HepG2 (cell line): Measurements from ENCODE around the gene CAPN9. TPM values are rescaled to one million over a fixed set of nuclear protein-coding genes. Genes with fewer than 3 reads are reported as not detected.

Source experiments
- AHR ChIP-seq: IDR thresholded peaks from 2 replicates; pipeline ENCODE4 v1.6.1; 2018; ENCODE audit warnings: missing genetic modification reagents, missing compliant biosample characterization
- GATA4 ChIP-seq: sonication (generic); IDR thresholded peaks from 2 replicates; pipeline ENCODE4 v1.6.1; 2016; ENCODE audit warnings: antibody characterized with exemption, low read depth, borderline replicate concordance
- GFI1 ChIP-seq: sonication (generic); formaldehyde crosslinking; IDR thresholded peaks from 2 replicates; pipeline ENCODE4 v1.5.0; 2020; ENCODE audit warnings: missing genetic modification reagents, mild to moderate bottlenecking, borderline replicate concordance
- MAFK ChIP-seq, 2 experiments: IDR thresholded peaks in 1 of 2; conservative IDR thresholded peaks in 1 of 2; 2 replicates each; pipeline ENCODE4 v1.6.1; 2011; ENCODE audit warnings: improper control_type of control experiment in 2 of 2, low read length in 2 of 2
- NR1H2 ChIP-seq: sonication (generic); formaldehyde crosslinking; IDR thresholded peaks from 2 replicates; pipeline ENCODE4 v1.8.1; 2022; ENCODE audit warnings: low read depth, missing genetic modification reagents, borderline replicate concordance
- TAF15 ChIP-seq: fragments of 200-400 bp; formaldehyde crosslinking; IDR thresholded peaks from one replicate; pipeline ENCODE4 v1.6.1; 2018; ENCODE audit warnings: mild to moderate bottlenecking, low read depth, low read length; ENCODE audit not compliant: poor library complexity, severe bottlenecking
- TGIF2 ChIP-seq: IDR thresholded peaks from 2 replicates; pipeline ENCODE4 v1.6.1; 2016; ENCODE audit warnings: control low read depth, missing compliant biosample characterization
- TSC22D2 ChIP-seq: sonication (generic); formaldehyde crosslinking; IDR thresholded peaks from 2 replicates; pipeline ENCODE4 v1.5.1; 2020; ENCODE audit warnings: missing genetic modification reagents, mild to moderate bottlenecking, borderline replicate concordance
- ZFP36L2 ChIP-seq: sonication (generic); formaldehyde crosslinking; IDR thresholded peaks from 2 replicates; pipeline ENCODE4 v1.4.0; 2020; ENCODE audit warnings: missing genetic modification reagents
- ZKSCAN5 ChIP-seq: sonication (generic); formaldehyde crosslinking; IDR thresholded peaks from 2 replicates; pipeline ENCODE4 v1.5.1; 2020; ENCODE audit warnings: mild to moderate bottlenecking, missing genetic modification reagents
- ZNF333 ChIP-seq: sonication (generic); formaldehyde crosslinking; IDR thresholded peaks from 2 replicates; pipeline ENCODE4 v1.4.0; 2020; ENCODE audit warnings: mild to moderate bottlenecking, missing genetic modification reagents, borderline replicate concordance
- ZNF33B ChIP-seq: sonication (generic); formaldehyde crosslinking; IDR thresholded peaks from 2 replicates; pipeline ENCODE4 v1.5.1; 2020; ENCODE audit warnings: mild to moderate bottlenecking, missing genetic modification reagents
- ZNF556 ChIP-seq: sonication (generic); formaldehyde crosslinking; IDR thresholded peaks from 2 replicates; pipeline ENCODE4 v1.4.0; 2020; ENCODE audit warnings: mild to moderate bottlenecking, missing genetic modification reagents, borderline replicate concordance
- ZNF619 ChIP-seq: sonication (generic); formaldehyde crosslinking; IDR thresholded peaks from 2 replicates; pipeline ENCODE4 v1.4.0; 2020; ENCODE audit warnings: mild to moderate bottlenecking, missing genetic modification reagents
- ZNF678 ChIP-seq: sonication (generic); formaldehyde crosslinking; IDR thresholded peaks from 2 replicates; pipeline ENCODE4 v1.4.0; 2020; ENCODE audit warnings: mild to moderate bottlenecking, missing genetic modification reagents
- ZNF816 ChIP-seq: sonication (generic); formaldehyde crosslinking; IDR thresholded peaks from 2 replicates; pipeline ENCODE4 v1.8.0; 2022; ENCODE audit warnings: missing genetic modification reagents, mild to moderate bottlenecking, borderline replicate concordance
- polyA plus RNA-seq, 8 experiments: library from polyadenylated mRNA; depleted of rRNA in 3 of 8; stranded (reverse) in 7 of 8; unstranded in 1 of 8; fragments of >200 nt; fragmentation: Illumina TruSeq in 4 of 8; extraction: Trizol in 4 of 8; gene quantifications; 2 replicates each; pipeline versions ENCODE4 v1.2.1 to v1.2.3, GENCODE V29; 2011 to 2016; ENCODE audit warnings: low read depth in 4 of 8, missing spikeins in 1 of 8, mixed read lengths in 1 of 8; ENCODE audit not compliant: insufficient read depth in 1 of 8
- total RNA-seq, 5 experiments: library from RNA; depleted of rRNA; stranded (reverse); fragments of >200 nt; fragmentation: Illumina TruSeq; extraction: Trizol; gene quantifications; 2 replicates each; pipeline ENCODE4 v1.2.3, GENCODE V29; 2016; ENCODE audit warnings: low read depth in 1 of 5
- TF ChIP-seq, protein P1 (sequence below): sonication (generic); formaldehyde crosslinking; IDR thresholded peaks from 2 replicates; pipeline ENCODE4 v1.4.0; 2020; ENCODE audit warnings: missing genetic modification reagents
- TF ChIP-seq, protein P2 (sequence below): sonication (generic); formaldehyde crosslinking; IDR thresholded peaks from 2 replicates; pipeline ENCODE4 v1.4.0; 2020; ENCODE audit warnings: missing genetic modification reagents, borderline replicate concordance
- TF ChIP-seq, protein P3 (sequence below): sonication (generic); formaldehyde crosslinking; IDR thresholded peaks from 2 replicates; pipeline ENCODE4 v1.5.0; 2020; ENCODE audit warnings: mild to moderate bottlenecking, missing genetic modification reagents, borderline replicate concordance
- TF ChIP-seq, protein P4 (sequence below): sonication (generic); formaldehyde crosslinking; IDR thresholded peaks from 2 replicates; pipeline ENCODE4 v1.4.0; 2020; ENCODE audit warnings: low read depth, mild to moderate bottlenecking, missing genetic modification reagents
- TF ChIP-seq, protein P5 (sequence below): sonication (generic); formaldehyde crosslinking; IDR thresholded peaks from 2 replicates; pipeline ENCODE4 v1.5.0; 2020; ENCODE audit warnings: missing genetic modification reagents

CAPN9 gene
- total and polyA plus RNA-seq, 2 of the 13 experiments (the other 11 are each of a cell fraction or from before 2014, with no cell fraction given), result 0.04 to 0.31 TPM

DNA sequence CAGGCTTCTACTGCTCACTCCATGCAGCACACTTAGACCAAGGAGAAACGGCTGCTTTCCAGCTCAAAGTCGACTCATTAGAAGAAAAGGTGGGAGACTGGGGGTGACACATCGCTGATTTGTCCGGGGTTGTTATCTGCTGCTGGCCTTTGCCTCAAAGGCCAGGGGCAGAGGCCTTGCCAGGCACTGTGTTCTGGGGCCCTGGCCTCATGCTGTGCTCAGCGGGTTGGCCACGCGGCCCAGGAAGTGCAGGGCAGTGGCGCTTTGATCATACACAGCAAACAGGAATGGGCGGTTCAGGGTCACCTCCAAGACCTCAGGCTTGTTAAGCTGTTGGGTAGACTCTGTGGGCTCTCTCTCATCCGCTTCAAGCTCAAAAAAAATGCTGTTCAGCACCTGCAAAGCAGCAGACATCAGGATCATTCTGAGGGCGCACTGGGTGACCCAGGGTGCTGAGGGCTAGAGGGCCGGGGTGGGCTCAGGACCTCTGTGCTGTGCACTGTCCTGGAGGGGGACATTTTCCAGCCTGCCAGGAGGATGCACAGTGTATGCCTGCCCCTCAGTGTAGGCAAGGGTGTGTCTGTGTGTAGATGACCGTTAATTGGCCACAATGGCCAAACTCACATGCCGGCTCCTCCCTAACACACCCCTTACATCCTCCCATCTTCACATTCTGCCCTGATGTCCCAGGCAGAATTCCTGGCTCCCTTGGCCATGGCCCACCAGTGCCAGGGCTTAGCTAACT, 44.1 kb upstream of the CAPN9 start (continued):
- TF ChIP-seq, protein P1, sequence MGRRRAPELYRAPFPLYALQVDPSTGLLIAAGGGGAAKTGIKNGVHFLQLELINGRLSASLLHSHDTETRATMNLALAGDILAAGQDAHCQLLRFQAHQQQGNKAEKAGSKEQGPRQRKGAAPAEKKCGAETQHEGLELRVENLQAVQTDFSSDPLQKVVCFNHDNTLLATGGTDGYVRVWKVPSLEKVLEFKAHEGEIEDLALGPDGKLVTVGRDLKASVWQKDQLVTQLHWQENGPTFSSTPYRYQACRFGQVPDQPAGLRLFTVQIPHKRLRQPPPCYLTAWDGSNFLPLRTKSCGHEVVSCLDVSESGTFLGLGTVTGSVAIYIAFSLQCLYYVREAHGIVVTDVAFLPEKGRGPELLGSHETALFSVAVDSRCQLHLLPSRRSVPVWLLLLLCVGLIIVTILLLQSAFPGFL (CRISPR knock-in tag), result no peak
- TF ChIP-seq, protein P2, sequence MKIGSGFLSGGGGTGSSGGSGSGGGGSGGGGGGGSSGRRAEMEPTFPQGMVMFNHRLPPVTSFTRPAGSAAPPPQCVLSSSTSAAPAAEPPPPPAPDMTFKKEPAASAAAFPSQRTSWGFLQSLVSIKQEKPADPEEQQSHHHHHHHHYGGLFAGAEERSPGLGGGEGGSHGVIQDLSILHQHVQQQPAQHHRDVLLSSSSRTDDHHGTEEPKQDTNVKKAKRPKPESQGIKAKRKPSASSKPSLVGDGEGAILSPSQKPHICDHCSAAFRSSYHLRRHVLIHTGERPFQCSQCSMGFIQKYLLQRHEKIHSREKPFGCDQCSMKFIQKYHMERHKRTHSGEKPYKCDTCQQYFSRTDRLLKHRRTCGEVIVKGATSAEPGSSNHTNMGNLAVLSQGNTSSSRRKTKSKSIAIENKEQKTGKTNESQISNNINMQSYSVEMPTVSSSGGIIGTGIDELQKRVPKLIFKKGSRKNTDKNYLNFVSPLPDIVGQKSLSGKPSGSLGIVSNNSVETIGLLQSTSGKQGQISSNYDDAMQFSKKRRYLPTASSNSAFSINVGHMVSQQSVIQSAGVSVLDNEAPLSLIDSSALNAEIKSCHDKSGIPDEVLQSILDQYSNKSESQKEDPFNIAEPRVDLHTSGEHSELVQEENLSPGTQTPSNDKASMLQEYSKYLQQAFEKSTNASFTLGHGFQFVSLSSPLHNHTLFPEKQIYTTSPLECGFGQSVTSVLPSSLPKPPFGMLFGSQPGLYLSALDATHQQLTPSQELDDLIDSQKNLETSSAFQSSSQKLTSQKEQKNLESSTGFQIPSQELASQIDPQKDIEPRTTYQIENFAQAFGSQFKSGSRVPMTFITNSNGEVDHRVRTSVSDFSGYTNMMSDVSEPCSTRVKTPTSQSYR, result peak; percentile 77; the same call in 1 of the 2 replicates
- peak; percentile 30 to 31; a peak in 2 of 4 replicates for TF ChIP-seq MAFK (conservative IDR thresholded peaks at IDR 0.05 in 1 of 2, IDR thresholded peaks at IDR 0.05 in 1 of 2; ENCODE audit: low read length in 2 of 2)
- TF ChIP-seq ZNF333, result no peak
- TF ChIP-seq, protein P3, sequence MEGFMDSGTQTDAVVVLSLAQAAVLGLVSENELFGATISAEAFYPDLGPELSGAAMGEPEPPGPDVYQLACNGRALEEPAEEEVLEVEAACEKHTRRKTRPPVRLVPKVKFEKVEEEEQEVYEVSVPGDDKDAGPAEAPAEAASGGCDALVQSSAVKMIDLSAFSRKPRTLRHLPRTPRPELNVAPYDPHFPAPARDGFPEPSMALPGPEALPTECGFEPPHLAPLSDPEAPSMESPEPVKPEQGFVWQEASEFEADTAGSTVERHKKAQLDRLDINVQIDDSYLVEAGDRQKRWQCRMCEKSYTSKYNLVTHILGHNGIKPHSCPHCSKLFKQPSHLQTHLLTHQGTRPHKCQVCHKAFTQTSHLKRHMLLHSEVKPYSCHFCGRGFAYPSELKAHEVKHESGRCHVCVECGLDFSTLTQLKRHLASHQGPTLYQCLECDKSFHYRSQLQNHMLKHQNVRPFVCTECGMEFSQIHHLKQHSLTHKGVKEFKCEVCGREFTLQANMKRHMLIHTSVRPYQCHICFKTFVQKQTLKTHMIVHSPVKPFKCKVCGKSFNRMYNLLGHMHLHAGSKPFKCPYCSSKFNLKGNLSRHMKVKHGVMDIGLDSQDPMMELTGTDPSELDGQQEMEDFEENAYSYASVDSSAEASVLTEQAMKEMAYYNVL, result peak; percentile 90
- TF ChIP-seq, protein P4, sequence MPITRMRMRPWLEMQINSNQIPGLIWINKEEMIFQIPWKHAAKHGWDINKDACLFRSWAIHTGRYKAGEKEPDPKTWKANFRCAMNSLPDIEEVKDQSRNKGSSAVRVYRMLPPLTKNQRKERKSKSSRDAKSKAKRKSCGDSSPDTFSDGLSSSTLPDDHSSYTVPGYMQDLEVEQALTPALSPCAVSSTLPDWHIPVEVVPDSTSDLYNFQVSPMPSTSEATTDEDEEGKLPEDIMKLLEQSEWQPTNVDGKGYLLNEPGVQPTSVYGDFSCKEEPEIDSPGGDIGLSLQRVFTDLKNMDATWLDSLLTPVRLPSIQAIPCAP (CRISPR knock-in tag), result no peak
- TF ChIP-seq GATA4, result peak; percentile 90; the same call in 1 of the 2 replicates
- no peak for TF ChIP-seq ZNF678 (CRISPR knock-in tag)
- TF ChIP-seq GFI1 (CRISPR knock-in tag), result no peak; the same call in none of the 2 replicates
- no peak for TF ChIP-seq TAF15
- peak; percentile 97 for TF ChIP-seq TGIF2 (CRISPR knock-in tag)
- TF ChIP-seq, protein P5, sequence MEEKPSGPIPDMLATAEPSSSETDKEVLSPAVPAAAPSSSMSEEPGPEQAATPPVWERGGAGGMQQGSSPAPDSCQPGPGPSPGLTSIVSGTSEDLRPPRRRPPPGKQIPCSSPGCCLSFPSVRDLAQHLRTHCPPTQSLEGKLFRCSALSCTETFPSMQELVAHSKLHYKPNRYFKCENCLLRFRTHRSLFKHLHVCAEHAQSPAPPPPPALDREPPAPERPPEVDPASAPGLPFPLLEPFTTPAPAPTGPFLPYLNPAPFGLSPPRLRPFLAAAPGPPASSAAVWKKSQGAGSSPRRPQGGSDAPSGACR (CRISPR knock-in tag), result 0 out of 2 replicates have a peak, but pooled peaks have one; percentile 42
- no peak for TF ChIP-seq ZNF619 (CRISPR knock-in tag)
- TF ChIP-seq AHR (CRISPR knock-in tag), result peak; percentile 78; the same call in 1 of the 2 replicates
- TF ChIP-seq ZNF556 (CRISPR knock-in tag), result peak; percentile 78
- TF ChIP-seq ZNF33B (CRISPR knock-in tag), result peak; percentile 88
- TF ChIP-seq ZFP36L2, result no peak
- TF ChIP-seq NR1H2 (CRISPR knock-in tag), result peak; percentile 70; the same call in 1 of the 2 replicates
- no peak for TF ChIP-seq ZNF816
- TF ChIP-seq TSC22D2 (CRISPR knock-in tag), result 0 out of 2 replicates have a peak, but pooled peaks have one; percentile 85
- no peak for TF ChIP-seq ZKSCAN5 (CRISPR knock-in tag)
